HepG2 (cell line): ENCODE measurements around the gene NEGR1. TPM values are rescaled to one million over a fixed set of nuclear protein-coding genes. Genes with fewer than 3 reads are reported as not detected.

Experiments used
- ATAC-seq: fragments of 200-7000 bp; cut with Tn5 transposase; 3 replicates; pipeline ENCODE4 v1.9.1; 2020; ENCODE audit warnings: mild to moderate bottlenecking, moderate library complexity
- BruUV-seq: library from RNA; stranded (reverse); fragments of 400-500 nt; replicated peaks from 2 replicates; lab custom pipeline; 2021; lab: Mats Ljungman, UMichigan
- CTCF ChIA-PET: fragments of 300-600 bp; formaldehyde crosslinking; extraction: SDS; loops from one replicate; lab custom pipeline; 2021; ENCODE audit warnings: low total read pairs, inconsistent platforms, low intra/inter-chr PET ratio; lab: Yijun Ruan, JAX
- POLR2A ChIA-PET: fragments of 350-600 bp; sonication (Branson Sonifier 250); formaldehyde crosslinking; loops from one replicate; lab custom pipeline; 2020; ENCODE audit warnings: antibody characterized with exemption, inconsistent platforms; lab: Yijun Ruan, JAX
- DNase-seq: peaks from one replicate; pipeline ENCODE4 v3.0.0-alpha.2; 2015; ENCODE audit warnings: low spot score
- FAIRE-seq: peaks from 3 replicates; lab custom pipeline; 2011; peaks lifted over from hg19 to GRCh38; lab: Jason Lieb, UNC
- H2AFZ ChIP-seq: one replicate; pipeline ENCODE4 v1.6.1; 2011; ENCODE audit warnings: low read length, inconsistent platforms
- H3K27ac ChIP-seq: fragments of 300-600 bp; 3 replicates; pipeline ENCODE4 v1.8.0; 2011; ENCODE audit warnings: mixed run types, mild to moderate bottlenecking, mixed read lengths, low read length, inconsistent platforms; ENCODE audit not compliant: insufficient read depth; ENCODE audit errors: extremely low read length
- H3K27me3 ChIP-seq, 2 experiments: fragments of 200-600 bp in 1 of 2; 2 replicates in 1 of 2; 3 replicates in 1 of 2; pipeline versions ENCODE4 v1.6.0 to v1.8.0; 2011; ENCODE audit warnings: low read length in 2 of 2, mild to moderate bottlenecking in 2 of 2, moderate library complexity in 2 of 2, inconsistent platforms in 1 of 2; ENCODE audit not compliant: insufficient read depth in 2 of 2, control insufficient read depth in 1 of 2
- H3K36me3 ChIP-seq, 2 experiments: fragments of 200-600 bp in 1 of 2; replicated peaks in 1 of 2; 2 replicates in 1 of 2; 3 replicates in 1 of 2; pipeline versions ENCODE4 v1.5.1 to v1.8.0; 2011; ENCODE audit warnings: low read length in 2 of 2, inconsistent platforms in 1 of 2; ENCODE audit not compliant: insufficient read depth in 2 of 2, control insufficient read depth in 1 of 2
- H3K4me1 ChIP-seq: 2 replicates; pipeline ENCODE4 v1.5.1; 2012; ENCODE audit warnings: low read length, inconsistent platforms; ENCODE audit not compliant: insufficient read depth
- H3K4me2 ChIP-seq: 2 replicates; pipeline ENCODE4 v1.6.0; 2011; ENCODE audit warnings: low read depth, low read length, inconsistent platforms
- H3K4me3 ChIP-seq, 3 experiments: fragments of 200-600 bp in 1 of 3; sonication (generic), shearing (Covaris generic) in 1 of 3; replicated peaks in 1 of 3; 2 replicates each; pipeline ENCODE4 v1.5.1; 2011 to 2016; ENCODE audit warnings: low read length in 3 of 3, inconsistent platforms in 2 of 3, low read depth in 2 of 3, mild to moderate bottlenecking in 2 of 3, control low read depth in 1 of 3, mixed read lengths in 1 of 3; ENCODE audit not compliant: insufficient read depth in 1 of 3
- H3K79me2 ChIP-seq: one replicate; pipeline ENCODE4 v1.6.1; 2011; ENCODE audit warnings: low read length, inconsistent platforms; ENCODE audit not compliant: insufficient read depth
- H3K9ac ChIP-seq: 2 replicates; pipeline ENCODE4 v1.6.0; 2011; ENCODE audit warnings: mild to moderate bottlenecking, low read depth, low read length, inconsistent platforms; ENCODE audit not compliant: insufficient read depth
- H3K9me3 ChIP-seq: 2 replicates; pipeline ENCODE4 v1.5.1; 2012; ENCODE audit warnings: mild to moderate bottlenecking, low read length
- H4K20me1 ChIP-seq: 2 replicates; pipeline ENCODE4 v1.6.0; 2011; ENCODE audit warnings: inconsistent platforms, mild to moderate bottlenecking, low read length, moderate library complexity; ENCODE audit not compliant: insufficient read depth
- AGO2 ChIP-seq: fragments of 200-400 bp; formaldehyde crosslinking; optimal IDR thresholded peaks from 2 replicates; pipeline ENCODE3; 2017; ENCODE audit warnings: mild to moderate bottlenecking, low read depth, low read length, moderate library complexity
- BCLAF1 ChIP-seq: fragments of 450-650 bp; IDR thresholded peaks from 2 replicates; pipeline ENCODE4 v1.6.1; 2017; ENCODE audit warnings: mild to moderate bottlenecking
- BORCS8-MEF2B ChIP-seq: sonication (generic); formaldehyde crosslinking; IDR thresholded peaks from 2 replicates; pipeline ENCODE4 v1.8.0; 2022; ENCODE audit warnings: mild to moderate bottlenecking, missing genetic modification reagents
- CC2D1A ChIP-seq: sonication (generic); formaldehyde crosslinking; IDR thresholded peaks from 2 replicates; pipeline ENCODE4 v1.8.1; 2023; ENCODE audit warnings: mild to moderate bottlenecking, missing genetic modification reagents
- EZH2 ChIP-seq: conservative IDR thresholded peaks from 2 replicates; pipeline ENCODE4 v1.6.1; 2012; ENCODE audit warnings: mild to moderate bottlenecking, low read depth, low read length, moderate library complexity
- HIC2 ChIP-seq: sonication (generic); formaldehyde crosslinking; IDR thresholded peaks from 2 replicates; pipeline ENCODE4 v1.9.0; 2022; ENCODE audit warnings: low read depth, missing genetic modification reagents
- HINFP ChIP-seq: sonication (generic); formaldehyde crosslinking; IDR thresholded peaks from 2 replicates; pipeline ENCODE4 v1.4.0; 2020; ENCODE audit warnings: low read depth, mild to moderate bottlenecking, missing genetic modification reagents
- HOXA7 ChIP-seq: sonication (generic); formaldehyde crosslinking; IDR thresholded peaks from 2 replicates; pipeline ENCODE4 v1.8.1; 2022; ENCODE audit warnings: mild to moderate bottlenecking, missing genetic modification reagents, moderate library complexity
- JUNB ChIP-seq: sonication (generic); formaldehyde crosslinking; IDR thresholded peaks from 2 replicates; pipeline ENCODE4 v1.8.0; 2022; ENCODE audit warnings: missing genetic modification reagents, mild to moderate bottlenecking, borderline replicate concordance
- KLF6 ChIP-seq: IDR thresholded peaks from 2 replicates; pipeline ENCODE4 v1.8.0; 2016; ENCODE audit warnings: missing biosample characterization, missing genetic modification reagents
- SIN3A ChIP-seq: IDR thresholded peaks from 2 replicates; pipeline ENCODE4 v1.6.1; 2011; ENCODE audit warnings: low read depth, mild to moderate bottlenecking, control low read depth, low read length, borderline replicate concordance
- SP140L ChIP-seq: sonication (generic); formaldehyde crosslinking; IDR thresholded peaks from 2 replicates; pipeline ENCODE4 v1.4.0; 2020; ENCODE audit warnings: missing genetic modification reagents, borderline replicate concordance
- ZFAT ChIP-seq: sonication (generic); formaldehyde crosslinking; conservative IDR thresholded peaks from 2 replicates; pipeline ENCODE4 v1.8.1; 2023; ENCODE audit warnings: missing genetic modification reagents, inconsistent platforms
- ZFP82 ChIP-seq: sonication (generic); formaldehyde crosslinking; IDR thresholded peaks from 2 replicates; pipeline ENCODE4 v1.5.1; 2020; ENCODE audit warnings: mild to moderate bottlenecking, missing genetic modification reagents, borderline replicate concordance
- ZNF552 ChIP-seq: sonication (generic); formaldehyde crosslinking; IDR thresholded peaks from 2 replicates; pipeline ENCODE4 v1.9.0; 2022; ENCODE audit warnings: missing genetic modification reagents, mild to moderate bottlenecking, borderline replicate concordance
- in situ Hi-C: cut with HindIII; loops from 2 replicates; pipeline ENCODE4 v1.10.0; 2017; ENCODE audit warnings: low pct_unique_long_range_greater_than_20kb; ENCODE audit not compliant: extremely low pct_ligation_motif_present
- intact Hi-C: fragments of 100-400 bp; cut with micrococcal nuclease; formaldehyde crosslinking; loops from one replicate; pipeline ENCODE4 v1.10.0; 2022; ENCODE audit not compliant: unreplicated experiment
- polyA plus RNA-seq, 8 experiments: library from polyadenylated mRNA; depleted of rRNA in 3 of 8; stranded (reverse) in 7 of 8; unstranded in 1 of 8; fragments of >200 nt; fragmentation: Illumina TruSeq in 4 of 8; extraction: Trizol in 4 of 8; gene quantifications; 2 replicates each; pipeline versions ENCODE4 v1.2.1 to v1.2.3, GENCODE V29; 2011 to 2016; ENCODE audit warnings: low read depth in 4 of 8, missing spikeins in 1 of 8, mixed read lengths in 1 of 8; ENCODE audit not compliant: insufficient read depth in 1 of 8
- total RNA-seq, 5 experiments: library from RNA; depleted of rRNA; stranded (reverse); fragments of >200 nt; fragmentation: Illumina TruSeq; extraction: Trizol; gene quantifications; 2 replicates each; pipeline ENCODE4 v1.2.3, GENCODE V29; 2016; ENCODE audit warnings: low read depth in 1 of 5

The NEGR1 gene
- total and polyA plus RNA-seq, 2 of the 13 experiments (the other 11 are each of a cell fraction or from before 2014, with no cell fraction given), result not detected

- no peak for TF ChIP-seq BCLAF1
- TF ChIP-seq ZFP82 (CRISPR knock-in tag), result no peak
Observed at GRCh38 chr1:71778940-71779339, 503.4 kb downstream of the NEGR1 start (continued).

GRCh38 chr1:71777094-71777493 lies 505.2 kb downstream of the NEGR1 start:
- no TSS peak for BruUV-seq
- no peaks in the 10 kb centered on the region for H4K20me1 ChIP-seq
- no peak overlapping the region for H3K9ac ChIP-seq
- no peak overlapping the region for H3K4me2 ChIP-seq
- H3K4me3 ChIP-seq, result no peak overlapping the region
- H3K79me2 ChIP-seq, result no peaks in the 10 kb centered on the region
- TF ChIP-seq EZH2, result no peak
- TF ChIP-seq SP140L (CRISPR knock-in tag), result no peak
- no peak for TF ChIP-seq HINFP (CRISPR knock-in tag)
- TF ChIP-seq CC2D1A (CRISPR knock-in tag), result no peak
- TF ChIP-seq ZNF552 (CRISPR knock-in tag), result no peak
- TF ChIP-seq HIC2 (CRISPR knock-in tag), result no peak
- no peak for TF ChIP-seq ZFAT
- no peak for TF ChIP-seq HOXA7 (CRISPR knock-in tag)
- no peak for TF ChIP-seq KLF6 (CRISPR knock-in tag)
- no peak for TF ChIP-seq BORCS8-MEF2B (CRISPR knock-in tag)
- TF ChIP-seq SIN3A, result no peak
- no peak for TF ChIP-seq JUNB (CRISPR knock-in tag)
- no peak for TF ChIP-seq AGO2
- H2AFZ ChIP-seq, result no peak overlapping the region
- ChIA-PET CTCF (no interaction called here), POLR2A (no interaction called here)
- FAIRE-seq (no peak), ATAC-seq (no peak), DNase-seq (no peak)
- intact Hi-C loops, result no loop called here
- no peaks in the 10 kb centered on the region for H3K27me3 ChIP-seq
- H3K4me1 ChIP-seq, result no peaks in the 10 kb centered on the region
- peaks cover 9% of the 10 kb centered on the region; the same call in 1 of the 2 replicates for H3K9me3 ChIP-seq
- H3K27ac ChIP-seq, result no peak overlapping the region
- no peaks in the 10 kb centered on the region for H3K36me3 ChIP-seq
- in situ Hi-C loops, result no loop called here
